HEK293 (cell line): ENCODE data around the gene FASN.

Experiments used
- KLF10 ChIP-seq: fragments of 450-650 bp; IDR thresholded peaks from 2 replicates; pipeline ENCODE4 v1.5.1; 2018; ENCODE audit warnings: missing biosample characterization, mild to moderate bottlenecking, missing genetic modification characterization
- PRDM6 ChIP-seq: fragments of 450-650 bp; formaldehyde crosslinking; IDR thresholded peaks from 2 replicates; pipeline ENCODE4 v1.5.1; 2017; ENCODE audit warnings: missing biosample characterization, missing genetic modification characterization
- YY2 ChIP-seq: fragments of 450-650 bp; formaldehyde crosslinking; IDR thresholded peaks from 2 replicates; pipeline ENCODE4 v1.5.1; 2016; ENCODE audit warnings: missing biosample characterization, missing genetic modification characterization
- ZBTB17 ChIP-seq: fragments of 450-650 bp; formaldehyde crosslinking; IDR thresholded peaks from 2 replicates; pipeline ENCODE4 v1.5.1; 2016; ENCODE audit warnings: missing biosample characterization, missing genetic modification characterization
- ZBTB20 ChIP-seq: fragments of 450-650 bp; formaldehyde crosslinking; IDR thresholded peaks from 2 replicates; pipeline ENCODE4 v1.5.1; 2016; ENCODE audit warnings: missing biosample characterization, missing genetic modification characterization
- ZBTB8A ChIP-seq: fragments of 450-650 bp; formaldehyde crosslinking; IDR thresholded peaks from 2 replicates; pipeline ENCODE4 v1.5.1; 2016; ENCODE audit warnings: missing biosample characterization, missing genetic modification characterization
- ZFP3 ChIP-seq: fragments of 450-650 bp; formaldehyde crosslinking; IDR thresholded peaks from 2 replicates; pipeline ENCODE4 v1.5.1; 2016; ENCODE audit warnings: low read depth, missing biosample characterization, missing genetic modification characterization
- ZNF132 ChIP-seq: fragments of 450-650 bp; formaldehyde crosslinking; IDR thresholded peaks from 2 replicates; pipeline ENCODE4 v1.5.1; 2017; ENCODE audit warnings: missing biosample characterization, missing genetic modification characterization, borderline replicate concordance
- ZNF138 ChIP-seq: fragments of 450-650 bp; formaldehyde crosslinking; IDR thresholded peaks from 2 replicates; pipeline ENCODE4 v1.5.1; 2016; ENCODE audit warnings: missing biosample characterization, missing genetic modification characterization, borderline replicate concordance
- ZNF148 ChIP-seq: fragments of 450-650 bp; formaldehyde crosslinking; IDR thresholded peaks from 2 replicates; pipeline ENCODE4 v1.5.0; 2017; ENCODE audit warnings: missing biosample characterization, missing genetic modification characterization, borderline replicate concordance
- ZNF18 ChIP-seq: fragments of 450-650 bp; formaldehyde crosslinking; IDR thresholded peaks from 2 replicates; pipeline ENCODE4 v1.5.1; 2016; ENCODE audit warnings: missing biosample characterization, missing genetic modification characterization
- ZNF19 ChIP-seq: fragments of 450-650 bp; formaldehyde crosslinking; IDR thresholded peaks from 2 replicates; pipeline ENCODE4; 2016; ENCODE audit warnings: missing biosample characterization, missing genetic modification characterization, low read depth
- ZNF24 ChIP-seq: fragments of 450-650 bp; formaldehyde crosslinking; IDR thresholded peaks from 2 replicates; pipeline ENCODE4 v1.5.1; 2016; ENCODE audit warnings: missing biosample characterization, missing genetic modification characterization
- ZNF521 ChIP-seq: fragments of 450-650 bp; formaldehyde crosslinking; IDR thresholded peaks from 2 replicates; pipeline ENCODE4 v1.5.1; 2017; ENCODE audit warnings: missing biosample characterization, mild to moderate bottlenecking, missing genetic modification characterization
- ZNF558 ChIP-seq: fragments of 450-650 bp; formaldehyde crosslinking; IDR thresholded peaks from 2 replicates; pipeline ENCODE4 v1.5.1; 2016; ENCODE audit warnings: missing biosample characterization, missing genetic modification characterization
- ZNF560 ChIP-seq: fragments of 450-650 bp; formaldehyde crosslinking; IDR thresholded peaks from 2 replicates; pipeline ENCODE4 v1.5.1; 2017; ENCODE audit warnings: missing biosample characterization, missing genetic modification characterization, borderline replicate concordance
- ZNF571 ChIP-seq: fragments of 450-650 bp; formaldehyde crosslinking; IDR thresholded peaks from 2 replicates; pipeline ENCODE4 v1.5.0; 2017; ENCODE audit warnings: missing biosample characterization, missing genetic modification characterization
- ZNF596 ChIP-seq: fragments of 450-650 bp; IDR thresholded peaks from 2 replicates; pipeline ENCODE4 v1.5.0; 2018; ENCODE audit warnings: missing biosample characterization, mild to moderate bottlenecking, missing genetic modification characterization, moderate library complexity
- ZNF624 ChIP-seq: fragments of 450-650 bp; formaldehyde crosslinking; IDR thresholded peaks from 2 replicates; pipeline ENCODE4 v1.5.1; 2017; ENCODE audit warnings: missing biosample characterization, missing genetic modification characterization
- ZNF707 ChIP-seq: fragments of 450-650 bp; formaldehyde crosslinking; IDR thresholded peaks from 2 replicates; pipeline ENCODE4 v1.5.1; 2016; ENCODE audit warnings: missing biosample characterization, missing genetic modification characterization
- ZNF76 ChIP-seq: fragments of 450-650 bp; formaldehyde crosslinking; IDR thresholded peaks from 2 replicates; pipeline ENCODE4; 2016; ENCODE audit warnings: low read depth, missing biosample characterization, missing genetic modification characterization, borderline replicate concordance
- TF ChIP-seq, protein P1 (sequence below): fragments of 450-650 bp; formaldehyde crosslinking; IDR thresholded peaks from 2 replicates; pipeline ENCODE4 v1.5.1; 2016; ENCODE audit warnings: missing biosample characterization, missing genetic modification characterization
- TF ChIP-seq, protein P2 (sequence below): fragments of 450-650 bp; formaldehyde crosslinking; IDR thresholded peaks from 2 replicates; pipeline ENCODE4 v1.5.1; 2017; ENCODE audit warnings: missing biosample characterization, missing genetic modification characterization
- TF ChIP-seq, protein P3 (sequence below): fragments of 450-650 bp; formaldehyde crosslinking; IDR thresholded peaks from 2 replicates; pipeline ENCODE4 v1.5.1; 2016; ENCODE audit warnings: missing biosample characterization, missing genetic modification characterization
- TF ChIP-seq, protein P4 (sequence below): fragments of 450-650 bp; formaldehyde crosslinking; IDR thresholded peaks from 2 replicates; pipeline ENCODE4 v1.5.1; 2017; ENCODE audit warnings: missing biosample characterization, missing genetic modification characterization

FASN gene

DNA sequence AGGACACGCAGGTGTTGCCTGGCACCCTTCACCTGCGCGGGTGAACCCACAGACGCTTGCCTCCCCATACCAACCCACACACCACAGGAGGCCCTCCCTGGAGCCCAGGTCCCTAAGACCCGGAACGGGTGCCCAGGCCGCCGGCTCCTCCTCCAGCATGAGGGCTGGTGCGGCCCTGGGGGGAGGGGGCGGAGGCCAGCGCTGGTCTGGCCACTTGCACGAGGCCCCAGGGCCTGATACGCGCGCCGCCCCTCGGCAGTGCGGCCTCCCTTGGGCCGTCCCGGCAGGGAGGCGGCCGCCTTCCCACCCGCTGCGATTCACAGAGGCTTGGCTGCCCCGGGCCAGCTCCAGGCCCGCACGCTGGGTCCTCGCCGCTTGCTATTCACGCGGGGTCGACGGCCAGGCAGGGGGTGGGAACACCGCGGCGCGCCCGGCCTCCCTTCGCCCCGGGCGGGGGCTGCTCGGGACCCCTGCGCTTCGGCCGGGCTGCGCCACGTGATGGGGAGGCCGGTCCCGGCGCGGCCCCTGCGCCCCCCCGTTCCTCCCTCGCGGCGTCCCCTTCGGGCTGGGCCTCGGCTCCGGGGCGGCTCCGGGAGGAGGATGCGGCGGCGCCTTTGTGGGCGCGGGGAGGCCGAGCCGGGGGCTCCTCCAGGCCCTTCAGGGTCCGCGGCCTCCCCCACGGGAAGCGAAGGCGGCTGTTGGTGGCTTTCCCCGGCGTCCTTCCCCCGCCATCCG is 685 bp downstream of the FASN start (continued):
- TF ChIP-seq PRDM6 (tag by site-specific recombination): no peak
- no peak for TF ChIP-seq ZFP3 (tag by site-specific recombination)
- peak; percentile 44; the same call in 1 of the 2 replicates for TF ChIP-seq ZBTB20 (tag by site-specific recombination)
- peak; percentile 28; the same call in 1 of the 2 replicates for TF ChIP-seq KLF10
- TF ChIP-seq ZNF76 (tag by site-specific recombination): peak; percentile 37; the same call in 1 of the 2 replicates
- TF ChIP-seq, protein P1, sequence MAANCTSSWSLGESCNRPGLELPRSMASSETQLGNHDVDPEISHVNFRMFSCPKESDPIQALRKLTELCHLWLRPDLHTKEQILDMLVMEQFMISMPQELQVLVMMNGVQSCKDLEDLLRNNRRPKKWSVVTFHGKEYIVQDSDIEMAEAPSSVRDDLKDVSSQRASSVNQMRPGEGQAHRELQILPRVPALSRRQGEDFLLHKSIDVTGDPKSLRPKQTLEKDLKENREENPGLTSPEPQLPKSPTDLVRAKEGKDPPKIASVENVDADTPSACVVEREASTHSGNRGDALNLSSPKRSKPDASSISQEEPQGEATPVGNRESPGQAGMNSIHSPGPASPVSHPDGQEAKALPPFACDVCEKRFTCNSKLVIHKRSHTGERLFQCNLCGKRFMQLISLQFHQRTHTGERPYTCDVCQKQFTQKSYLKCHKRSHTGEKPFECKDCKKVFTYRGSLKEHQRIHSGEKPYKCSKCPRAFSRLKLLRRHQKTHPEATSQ (tag by site-specific recombination): no peak
- TF ChIP-seq ZBTB17 (tag by site-specific recombination): no peak
- no peak for TF ChIP-seq ZNF132 (tag by site-specific recombination)
- TF ChIP-seq, protein P2, sequence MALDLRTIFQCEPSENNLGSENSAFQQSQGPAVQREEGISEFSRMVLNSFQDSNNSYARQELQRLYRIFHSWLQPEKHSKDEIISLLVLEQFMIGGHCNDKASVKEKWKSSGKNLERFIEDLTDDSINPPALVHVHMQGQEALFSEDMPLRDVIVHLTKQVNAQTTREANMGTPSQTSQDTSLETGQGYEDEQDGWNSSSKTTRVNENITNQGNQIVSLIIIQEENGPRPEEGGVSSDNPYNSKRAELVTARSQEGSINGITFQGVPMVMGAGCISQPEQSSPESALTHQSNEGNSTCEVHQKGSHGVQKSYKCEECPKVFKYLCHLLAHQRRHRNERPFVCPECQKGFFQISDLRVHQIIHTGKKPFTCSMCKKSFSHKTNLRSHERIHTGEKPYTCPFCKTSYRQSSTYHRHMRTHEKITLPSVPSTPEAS (tag by site-specific recombination): no peak
- TF ChIP-seq ZNF571 (tag by site-specific recombination): no peak
- TF ChIP-seq ZNF24 (tag by site-specific recombination): no peak
- no peak for TF ChIP-seq YY2 (tag by site-specific recombination)
- TF ChIP-seq, protein P3, sequence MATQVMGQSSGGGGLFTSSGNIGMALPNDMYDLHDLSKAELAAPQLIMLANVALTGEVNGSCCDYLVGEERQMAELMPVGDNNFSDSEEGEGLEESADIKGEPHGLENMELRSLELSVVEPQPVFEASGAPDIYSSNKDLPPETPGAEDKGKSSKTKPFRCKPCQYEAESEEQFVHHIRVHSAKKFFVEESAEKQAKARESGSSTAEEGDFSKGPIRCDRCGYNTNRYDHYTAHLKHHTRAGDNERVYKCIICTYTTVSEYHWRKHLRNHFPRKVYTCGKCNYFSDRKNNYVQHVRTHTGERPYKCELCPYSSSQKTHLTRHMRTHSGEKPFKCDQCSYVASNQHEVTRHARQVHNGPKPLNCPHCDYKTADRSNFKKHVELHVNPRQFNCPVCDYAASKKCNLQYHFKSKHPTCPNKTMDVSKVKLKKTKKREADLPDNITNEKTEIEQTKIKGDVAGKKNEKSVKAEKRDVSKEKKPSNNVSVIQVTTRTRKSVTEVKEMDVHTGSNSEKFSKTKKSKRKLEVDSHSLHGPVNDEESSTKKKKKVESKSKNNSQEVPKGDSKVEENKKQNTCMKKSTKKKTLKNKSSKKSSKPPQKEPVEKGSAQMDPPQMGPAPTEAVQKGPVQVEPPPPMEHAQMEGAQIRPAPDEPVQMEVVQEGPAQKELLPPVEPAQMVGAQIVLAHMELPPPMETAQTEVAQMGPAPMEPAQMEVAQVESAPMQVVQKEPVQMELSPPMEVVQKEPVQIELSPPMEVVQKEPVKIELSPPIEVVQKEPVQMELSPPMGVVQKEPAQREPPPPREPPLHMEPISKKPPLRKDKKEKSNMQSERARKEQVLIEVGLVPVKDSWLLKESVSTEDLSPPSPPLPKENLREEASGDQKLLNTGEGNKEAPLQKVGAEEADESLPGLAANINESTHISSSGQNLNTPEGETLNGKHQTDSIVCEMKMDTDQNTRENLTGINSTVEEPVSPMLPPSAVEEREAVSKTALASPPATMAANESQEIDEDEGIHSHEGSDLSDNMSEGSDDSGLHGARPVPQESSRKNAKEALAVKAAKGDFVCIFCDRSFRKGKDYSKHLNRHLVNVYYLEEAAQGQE: no peak
- TF ChIP-seq ZNF138 (tag by site-specific recombination): no peak
- TF ChIP-seq, protein P4, sequence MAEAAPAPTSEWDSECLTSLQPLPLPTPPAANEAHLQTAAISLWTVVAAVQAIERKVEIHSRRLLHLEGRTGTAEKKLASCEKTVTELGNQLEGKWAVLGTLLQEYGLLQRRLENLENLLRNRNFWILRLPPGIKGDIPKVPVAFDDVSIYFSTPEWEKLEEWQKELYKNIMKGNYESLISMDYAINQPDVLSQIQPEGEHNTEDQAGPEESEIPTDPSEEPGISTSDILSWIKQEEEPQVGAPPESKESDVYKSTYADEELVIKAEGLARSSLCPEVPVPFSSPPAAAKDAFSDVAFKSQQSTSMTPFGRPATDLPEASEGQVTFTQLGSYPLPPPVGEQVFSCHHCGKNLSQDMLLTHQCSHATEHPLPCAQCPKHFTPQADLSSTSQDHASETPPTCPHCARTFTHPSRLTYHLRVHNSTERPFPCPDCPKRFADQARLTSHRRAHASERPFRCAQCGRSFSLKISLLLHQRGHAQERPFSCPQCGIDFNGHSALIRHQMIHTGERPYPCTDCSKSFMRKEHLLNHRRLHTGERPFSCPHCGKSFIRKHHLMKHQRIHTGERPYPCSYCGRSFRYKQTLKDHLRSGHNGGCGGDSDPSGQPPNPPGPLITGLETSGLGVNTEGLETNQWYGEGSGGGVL (tag by site-specific recombination): 0 out of 2 replicates have a peak, but pooled peaks have one; percentile 6
- TF ChIP-seq ZNF521: no peak
- TF ChIP-seq ZNF19 (tag by site-specific recombination): no peak
- no peak for TF ChIP-seq ZNF18 (tag by site-specific recombination)
- no peak for TF ChIP-seq ZNF560 (tag by site-specific recombination)
- TF ChIP-seq ZNF596 (tag by site-specific recombination): no peak
- no peak for TF ChIP-seq ZNF148 (tag by site-specific recombination)
- no peak for TF ChIP-seq ZNF558 (tag by site-specific recombination)
- no peak for TF ChIP-seq ZNF707 (tag by site-specific recombination)
- 0 out of 2 replicates have a peak, but pooled peaks have one; percentile 52 for TF ChIP-seq ZBTB8A (tag by site-specific recombination)
- TF ChIP-seq ZNF624 (tag by site-specific recombination): no peak
